SK-N-SH (cell line): ENCODE results near the gene ATIC. TPM values are rescaled to one million over a fixed set of nuclear protein-coding genes. Genes with fewer than 3 reads are reported as not detected.

Experiments
- CTCF ChIA-PET: fragments of 300-600, 350-600 bp; formaldehyde crosslinking; extraction: SDS; loops from one replicate; lab custom pipeline; 2021; lab: Yijun Ruan, JAX
- POLR2A ChIA-PET: fragments of 350-600 bp; sonication (Branson Sonifier 250); formaldehyde crosslinking; extraction: SDS; loops from one replicate; lab custom pipeline; 2020; ENCODE audit warnings: antibody characterized with exemption, inconsistent platforms; lab: Yijun Ruan, JAX
- DNase-seq: peaks from one replicate; pipeline ENCODE4 v3.0.0; 2012
- H2AFZ ChIP-seq: fragments of 200-600 bp; sonication (generic); 2 replicates; pipeline ENCODE4 v1.8.1; 2016; ENCODE audit warnings: antibody characterized with exemption, mild to moderate bottlenecking, low read depth
- H3F3A ChIP-seq: fragments of 200-600 bp; sonication (generic); replicated peaks from 2 replicates; pipeline ENCODE3; 2016; ENCODE audit warnings: antibody characterized with exemption, mild to moderate bottlenecking; ENCODE audit not compliant: insufficient read depth
- H3K27ac ChIP-seq, 2 experiments: fragments of 200-500 bp in 1 of 2; fragments of 200-600 bp in 1 of 2; sonication (Bioruptor generic) in 1 of 2; sonication (generic), shearing (Covaris generic) in 1 of 2; 2 replicates each; pipeline versions ENCODE4 v1.5.1 to v1.6.1; 2014 to 2016; ENCODE audit warnings: low read depth in 2 of 2, inconsistent platforms in 1 of 2, low read length in 1 of 2, mild to moderate bottlenecking in 1 of 2, mixed read lengths in 1 of 2
- H3K27me3 ChIP-seq: fragments of 200-600 bp; sonication (generic), shearing (Covaris generic); 2 replicates; pipeline ENCODE4 v1.6.1; 2016; ENCODE audit warnings: mixed run types; ENCODE audit not compliant: insufficient read depth
- H3K36me3 ChIP-seq, 2 experiments: fragments of 200-500 bp in 1 of 2; fragments of 200-600 bp in 1 of 2; sonication (Bioruptor generic) in 1 of 2; sonication (generic) in 1 of 2; replicated peaks in 1 of 2; 2 replicates each; pipeline versions ENCODE3 to v1.5.1; 2014 to 2016; ENCODE audit warnings: low read length in 1 of 2, mild to moderate bottlenecking in 1 of 2; ENCODE audit not compliant: insufficient read depth in 2 of 2, control insufficient read depth in 1 of 2
- H3K4me1 ChIP-seq, 2 experiments: fragments of 200-500 bp in 1 of 2; fragments of 200-600 bp in 1 of 2; sonication (Bioruptor generic) in 1 of 2; sonication (generic), shearing (Covaris generic) in 1 of 2; 2 replicates each; pipeline versions ENCODE4 v1.5.1 to v1.6.1; 2014 to 2016; ENCODE audit warnings: low read depth in 1 of 2, low read length in 1 of 2, mixed run types in 1 of 2; ENCODE audit not compliant: insufficient read depth in 2 of 2, control insufficient read depth in 1 of 2
- H3K4me2 ChIP-seq: fragments of 200-600 bp; sonication (generic), shearing (Covaris generic); 2 replicates; pipeline ENCODE4 v1.6.1; 2017; ENCODE audit warnings: mixed run types
- H3K4me3 ChIP-seq, 2 experiments: fragments of 200-500 bp in 1 of 2; fragments of 200-600 bp in 1 of 2; sonication (Bioruptor generic) in 1 of 2; sonication (generic), shearing (Covaris generic) in 1 of 2; 2 replicates each; pipeline versions ENCODE4 v1.5.1 to v1.8.1; 2014 to 2016; ENCODE audit warnings: low read depth in 2 of 2, inconsistent platforms in 1 of 2, low read length in 1 of 2, mild to moderate bottlenecking in 1 of 2, mixed read lengths in 1 of 2, moderate library complexity in 1 of 2
- H3K79me2 ChIP-seq: fragments of 200-600 bp; sonication (generic); 2 replicates; pipeline ENCODE4 v1.8.1; 2017; ENCODE audit warnings: mild to moderate bottlenecking; ENCODE audit not compliant: insufficient read depth
- H3K9ac ChIP-seq: fragments of 200-600 bp; sonication (generic); 2 replicates; pipeline ENCODE4 v1.6.1; 2017; ENCODE audit warnings: mixed run types
- H3K9me2 ChIP-seq: fragments of 200-600 bp; sonication (generic); 2 replicates; pipeline ENCODE4 v1.6.1; 2017; ENCODE audit warnings: mixed run types
- H3K9me3 ChIP-seq: fragments of 200-600 bp; sonication (generic); 2 replicates; pipeline ENCODE4 v1.6.1; 2017; ENCODE audit warnings: mixed run types, mild to moderate bottlenecking, moderate library complexity
- H4K20me1 ChIP-seq: fragments of 200-600 bp; sonication (generic); 2 replicates; pipeline ENCODE4 v1.6.1; 2017; ENCODE audit warnings: mild to moderate bottlenecking, mixed run types; ENCODE audit not compliant: insufficient read depth
- CTCF ChIP-seq: fragments of 200-600 bp; sonication (generic); IDR thresholded peaks from 2 replicates; pipeline ENCODE4 v1.6.1; 2017; ENCODE audit warnings: antibody characterized with exemption, mild to moderate bottlenecking, moderate library complexity
- ELF1 ChIP-seq: IDR thresholded peaks from 2 replicates; pipeline ENCODE4 v1.4.0; 2012
- FOSL2 ChIP-seq: IDR thresholded peaks from 2 replicates; pipeline ENCODE4 v1.4.0; 2012; ENCODE audit warnings: low read depth, mild to moderate bottlenecking, moderate library complexity, borderline replicate concordance
- FOXM1 ChIP-seq: IDR thresholded peaks from 2 replicates; pipeline ENCODE4 v1.4.0; 2012; ENCODE audit warnings: low read depth, mild to moderate bottlenecking
- IRF3 ChIP-seq: fragments of 150-350 bp; IDR thresholded peaks from 2 replicates; pipeline ENCODE4 v1.6.1; 2016; ENCODE audit warnings: mild to moderate bottlenecking, low read depth, low read length
- JUND ChIP-seq: IDR thresholded peaks from 2 replicates; pipeline ENCODE4 v1.4.0; 2012
- MEF2A ChIP-seq: IDR thresholded peaks from 2 replicates; pipeline ENCODE4 v1.4.0; 2012; ENCODE audit warnings: low read depth, borderline replicate concordance
- NFIC ChIP-seq: IDR thresholded peaks from 2 replicates; pipeline ENCODE4 v1.4.0; 2012; ENCODE audit warnings: borderline replicate concordance
- PBX3 ChIP-seq: IDR thresholded peaks from 2 replicates; pipeline ENCODE4; 2012
- POLR2AphosphoS5 ChIP-seq: IDR thresholded peaks from 2 replicates; pipeline ENCODE4 v1.6.1; 2012; ENCODE audit warnings: low read depth, low read length
- RAD21 ChIP-seq: IDR thresholded peaks from 2 replicates; pipeline ENCODE4 v1.6.1; 2012; ENCODE audit warnings: mild to moderate bottlenecking, low read length
- RCOR1 ChIP-seq: fragments of 150-350 bp; IDR thresholded peaks from 2 replicates; pipeline ENCODE4 v1.6.1; 2017; ENCODE audit warnings: antibody characterized with exemption, low read length
- RFX5 ChIP-seq: IDR thresholded peaks from 2 replicates; pipeline ENCODE4 v1.6.1; 2012; ENCODE audit warnings: mild to moderate bottlenecking, improper control_type of control experiment, low read length
- RXRA ChIP-seq: IDR thresholded peaks from 2 replicates; pipeline ENCODE4 v1.4.0; 2012; ENCODE audit warnings: low read depth, mild to moderate bottlenecking, borderline replicate concordance
- SMC3 ChIP-seq: IDR thresholded peaks from 2 replicates; pipeline ENCODE4 v1.6.1; 2012; ENCODE audit warnings: low read depth, low read length, improper control_type of control experiment
- TAF1 ChIP-seq: IDR thresholded peaks from 2 replicates; pipeline ENCODE4 v1.6.1; 2012; ENCODE audit warnings: low read depth, mild to moderate bottlenecking, low read length, moderate library complexity, borderline replicate concordance
- TCF12 ChIP-seq: IDR thresholded peaks from 2 replicates; pipeline ENCODE4 v1.4.0; 2012
- TEAD4 ChIP-seq: IDR thresholded peaks from 2 replicates; pipeline ENCODE4 v1.4.0; 2012; ENCODE audit warnings: mild to moderate bottlenecking, borderline replicate concordance; ENCODE audit not compliant: insufficient read depth
- USF2 ChIP-seq: fragments of 150-350 bp; IDR thresholded peaks from 2 replicates; pipeline ENCODE4 v1.6.1; 2017; ENCODE audit warnings: antibody characterized with exemption, low read length, low read depth, borderline replicate concordance
- ZBTB33 ChIP-seq: IDR thresholded peaks from 2 replicates; pipeline ENCODE4 v1.4.0; 2012; ENCODE audit warnings: low read depth, borderline replicate concordance
- WGBS: methylation state at CpG from one replicate; pipeline ENCODE4 v1.1.6; 2017; ENCODE audit warnings: low lambda C conversion rate; 5-methylcytosine and 5-hydroxymethylcytosine counted together
- polyA plus RNA-seq, 3 experiments: library from polyadenylated mRNA; depleted of rRNA; stranded (reverse); fragments of >200 nt; gene quantifications; 2 replicates each; pipeline ENCODE4 v1.2.3, GENCODE V29; 2012

Gene ATIC
- polyA plus RNA-seq, 1 of the 3 experiments (the other 2 are of a cell fraction): 108 TPM

GRCh38 chr2:215378045-215378444 is 66.2 kb downstream of the ATIC start:
- 96% methylated on average over 3 of the region's 3 CpGs for WGBS
- H3K9me2 ChIP-seq: no peaks in the 10 kb centered on the region
- H4K20me1 ChIP-seq: peaks cover 57% of the 10 kb centered on the region
- no peaks in the 10 kb centered on the region for H3K9me3 ChIP-seq
- H3K4me1 ChIP-seq: no peaks in the 10 kb centered on the region
- POLR2A ChIA-PET: no interaction called here
- no peak overlapping the region for H3K4me3 ChIP-seq
- TF ChIP-seq CTCF (no peak), TCF12 (no peak), RCOR1 (no peak), NFIC (no peak), RFX5 (no peak), POLR2AphosphoS5 (no peak), IRF3 (no peak), SMC3 (no peak)
- TF ChIP-seq, all 33 proteins: peak for 0
- H3K79me2 ChIP-seq: peaks cover 61% of the 10 kb centered on the region
- CTCF ChIA-PET: interaction anchor here (0.5 kb wide), 1 partner anchor 77 kb away, joined by 4 read pairs; no protein-coding TSS in a partner anchor
- H3K9ac ChIP-seq: no peak overlapping the region
- no peak overlapping the region for H2AFZ ChIP-seq
- no peaks in the 10 kb centered on the region for H3K27me3 ChIP-seq
- H3K4me2 ChIP-seq: no peak overlapping the region
- peaks cover 74 to 95% of the 10 kb centered on the region in 2 experiments for H3K36me3 ChIP-seq
- H3F3A ChIP-seq: peaks cover 98% of the 10 kb centered on the region
- DNase-seq: no peak
- H3K27ac ChIP-seq: peak overlapping the region in 1 of 2 experiments; percentile 20; a peak in 1 of 4 replicates

- DNase-seq: no peak
- Histone ChIP-seq H3K27ac (peak overlapping the region in 1 of 2 experiments; percentile 20; a peak in 1 of 4 replicates), H3K9me3 (no peaks in the 10 kb centered on the region), H3K79me2 (peaks cover 59% of the 10 kb centered on the region), H3K4me2 (no peak overlapping the region), H3F3A (peaks cover 98% of the 10 kb centered on the region), H3K9ac (no peak overlapping the region), H3K9me2 (no peaks in the 10 kb centered on the region), H3K27me3 (no peaks in the 10 kb centered on the region), H3K4me1 (no peaks in the 10 kb centered on the region), H3K4me3 (no peak overlapping the region), H4K20me1 (peaks cover 63% of the 10 kb centered on the region), H2AFZ (no peak overlapping the region), H3K36me3 (peaks cover 81 to 97% of the 10 kb centered on the region in 2 experiments)
- 87% methylated on average over 7 of the region's 7 CpGs for WGBS
- ChIA-PET CTCF (no interaction called here), POLR2A (no interaction called here)
- TF ChIP-seq FOSL2 (no peak), POLR2AphosphoS5 (no peak), RXRA (no peak), RFX5 (no peak), MEF2A (no peak), TEAD4 (no peak), PBX3 (no peak), RAD21 (no peak), NFIC (no peak), USF2 (no peak), SMC3 (no peak), ELF1 (no peak), FOXM1 (no peak), TAF1 (no peak), IRF3 (no peak), RCOR1 (no peak), JUND (no peak), ZBTB33 (no peak), TCF12 (no peak)
These were observed 67.2 kb downstream of the ATIC start for GRCh38 chr2:215379039-215379438.
